ENCODE measurements around the gene ZFR. TPM values are rescaled to one million over a fixed set of nuclear protein-coding genes. Genes with fewer than 3 reads are reported as not detected.

The ZFR gene
- total and polyA plus RNA-seq, 5 donors, result 28.9 to 58.7 (median 55.4) TPM

- intact Hi-C loops (cut with DNase I), result no loop called here
- ATAC-seq, result no peak
- Histone ChIP-seq H3K27ac (ENCODE audit: low read length) (no peak overlapping the region), H3K4me1 (ENCODE audit: control insufficient read depth, insufficient read depth, low read length) (no peaks in the 10 kb centered on the region), H3K9me3 (ENCODE audit: control insufficient read depth, low read length) (no peaks in the 10 kb centered on the region), H3K27me3 (ENCODE audit: control insufficient read depth, insufficient read depth) (no peaks in the 10 kb centered on the region), H3K4me3 (ENCODE audit: low read length) (no peak overlapping the region)
- 93% methylated on average over 4 of the region's 4 CpGs for WGBS
- DNase-seq, result no peak
Measured at GRCh38 chr5:32360906-32361305, 83.6 kb downstream of the ZFR start.

- H3K9me3 ChIP-seq (ENCODE audit: control insufficient read depth, low read length), result peaks cover under 1% of the 10 kb centered on the region
- ATAC-seq (no peak), DNase-seq (no peak)
- no peaks in the 10 kb centered on the region for H3K4me1 ChIP-seq (ENCODE audit: control insufficient read depth, insufficient read depth, low read length)
- no peaks in the 10 kb centered on the region for H3K27me3 ChIP-seq (ENCODE audit: control insufficient read depth, insufficient read depth)
- WGBS, result 85% methylated on average over 6 of the region's 6 CpGs
- intact Hi-C loops (cut with DNase I), result no loop called here
- no peak overlapping the region for H3K27ac ChIP-seq (ENCODE audit: low read length)
- H3K4me3 ChIP-seq (ENCODE audit: low read length), result no peak overlapping the region
Measured at GRCh38 chr5:32358611-32359010, 85.9 kb downstream of the ZFR start.

GRCh38 chr5:32357658-32358057 lies 86.9 kb downstream of the ZFR start:
- no peak overlapping the region for H3K27ac ChIP-seq (ENCODE audit: low read length)
- H3K27me3 ChIP-seq (ENCODE audit: control insufficient read depth, insufficient read depth), result no peaks in the 10 kb centered on the region
- no peak overlapping the region for H3K4me3 ChIP-seq (ENCODE audit: low read length)
- ATAC-seq (no peak), DNase-seq (no peak)
- H3K9me3 ChIP-seq (ENCODE audit: control insufficient read depth, low read length), result peaks cover 3% of the 10 kb centered on the region
- H3K4me1 ChIP-seq (ENCODE audit: control insufficient read depth, insufficient read depth, low read length), result no peaks in the 10 kb centered on the region
- intact Hi-C loops (cut with DNase I), result no loop called here

- peaks cover 3% of the 10 kb centered on the region for H3K9me3 ChIP-seq (ENCODE audit: control insufficient read depth, low read length)
- no peak overlapping the region for H3K27ac ChIP-seq (ENCODE audit: low read length)
- H3K4me1 ChIP-seq (ENCODE audit: control insufficient read depth, insufficient read depth, low read length), result no peaks in the 10 kb centered on the region
- H3K4me3 ChIP-seq (ENCODE audit: low read length), result no peak overlapping the region
- intact Hi-C loops (cut with DNase I), result no loop called here
- 36% methylated on average over 4 of the region's 4 CpGs for WGBS
- H3K27me3 ChIP-seq (ENCODE audit: control insufficient read depth, insufficient read depth), result no peaks in the 10 kb centered on the region
- DNase-seq (no peak), ATAC-seq (no peak)
Measured at GRCh38 chr5:32355686-32356085, 88.9 kb downstream of the ZFR start.

GRCh38 chr5:32353420-32353819 lies 91.1 kb downstream of the ZFR start:
- Histone ChIP-seq H3K4me1 (ENCODE audit: control insufficient read depth, insufficient read depth, low read length) (no peaks in the 10 kb centered on the region), H3K27ac (ENCODE audit: low read length) (no peak overlapping the region), H3K27me3 (ENCODE audit: control insufficient read depth, insufficient read depth) (no peaks in the 10 kb centered on the region), H3K4me3 (ENCODE audit: low read length) (no peak overlapping the region), H3K9me3 (ENCODE audit: control insufficient read depth, low read length) (peaks cover 3% of the 10 kb centered on the region)
- intact Hi-C loops (cut with DNase I), result no loop called here
- DNase-seq, result no peak
- 94% methylated on average over 9 of the region's 9 CpGs for WGBS
- peak in 1 of 2 donors; percentile 14 for ATAC-seq

- Histone ChIP-seq H3K4me3 (ENCODE audit: low read length) (no peak overlapping the region), H3K27ac (ENCODE audit: low read length) (no peak overlapping the region), H3K27me3 (ENCODE audit: control insufficient read depth, insufficient read depth) (no peaks in the 10 kb centered on the region), H3K4me1 (ENCODE audit: control insufficient read depth, insufficient read depth, low read length) (no peaks in the 10 kb centered on the region), H3K9me3 (ENCODE audit: control insufficient read depth, low read length) (peaks cover 3% of the 10 kb centered on the region)
- 99% methylated on average over 8 of the region's 8 CpGs for WGBS
- no peak for DNase-seq
- peak in 1 of 2 donors; percentile 26 for ATAC-seq
- intact Hi-C loops (cut with DNase I), result no loop called here
Measured at GRCh38 chr5:32352685-32353084, 91.9 kb downstream of the ZFR start.

- Histone ChIP-seq H3K27me3 (ENCODE audit: control insufficient read depth, insufficient read depth) (no peaks in the 10 kb centered on the region), H3K4me1 (ENCODE audit: control insufficient read depth, insufficient read depth, low read length) (no peaks in the 10 kb centered on the region), H3K4me3 (ENCODE audit: low read length) (no peak overlapping the region), H3K27ac (ENCODE audit: low read length) (no peak overlapping the region), H3K9me3 (ENCODE audit: control insufficient read depth, low read length) (no peaks in the 10 kb centered on the region)
- DNase-seq, result no peak
- intact Hi-C loops (cut with DNase I), result no loop called here
- WGBS, result 97% methylated on average over 2 of the region's 2 CpGs
- ATAC-seq, result no peak
Measured at GRCh38 chr5:32346869-32347268, 97.7 kb downstream of the ZFR start.

GRCh38 chr5:32343058-32343672 lies 101.4 kb downstream of the ZFR start:
- ATAC-seq (no peak), DNase-seq (no peak)
- Histone ChIP-seq H3K27ac (ENCODE audit: low read length) (no peak overlapping the region), H3K27me3 (ENCODE audit: control insufficient read depth, insufficient read depth) (no peaks in the 10 kb centered on the region), H3K4me3 (ENCODE audit: low read length) (no peak overlapping the region), H3K9me3 (ENCODE audit: control insufficient read depth, low read length) (no peaks in the 10 kb centered on the region), H3K4me1 (ENCODE audit: control insufficient read depth, insufficient read depth, low read length) (no peaks in the 10 kb centered on the region)
- 91% methylated on average over 2 of the region's 2 CpGs for WGBS
- intact Hi-C loops (cut with DNase I), result no loop called here

GRCh38 chr5:32342656-32343055 lies 101.9 kb downstream of the ZFR start:
- WGBS, result 90% methylated on average over 4 of the region's 4 CpGs
- H3K27me3 ChIP-seq (ENCODE audit: control insufficient read depth, insufficient read depth), result no peaks in the 10 kb centered on the region
- intact Hi-C loops (cut with DNase I), result no loop called here
- no peaks in the 10 kb centered on the region for H3K9me3 ChIP-seq (ENCODE audit: control insufficient read depth, low read length)
- H3K4me1 ChIP-seq (ENCODE audit: control insufficient read depth, insufficient read depth, low read length), result no peaks in the 10 kb centered on the region
- no peak overlapping the region for H3K27ac ChIP-seq (ENCODE audit: low read length)
- no peak for DNase-seq
- no peak for ATAC-seq
- H3K4me3 ChIP-seq (ENCODE audit: low read length), result no peak overlapping the region

GRCh38 chr5:32339878-32340277 lies 104.7 kb downstream of the ZFR start:
- H3K27me3 ChIP-seq (ENCODE audit: control insufficient read depth, insufficient read depth), result no peaks in the 10 kb centered on the region
- 89% methylated on average over 4 of the region's 4 CpGs for WGBS

GRCh38 chr5:32339198-32339597 lies 105.3 kb downstream of the ZFR start:
- Histone ChIP-seq H3K27ac (ENCODE audit: low read length) (no peak overlapping the region), H3K4me3 (ENCODE audit: low read length) (no peak overlapping the region), H3K27me3 (ENCODE audit: control insufficient read depth, insufficient read depth) (no peaks in the 10 kb centered on the region), H3K9me3 (ENCODE audit: control insufficient read depth, low read length) (no peaks in the 10 kb centered on the region), H3K4me1 (ENCODE audit: control insufficient read depth, insufficient read depth, low read length) (no peaks in the 10 kb centered on the region)
- no peak for ATAC-seq
- intact Hi-C loops (cut with DNase I), result no loop called here
- WGBS, result 73% methylated on average over 2 of the region's 2 CpGs
- no peak for DNase-seq

More at GRCh38 chr5:32339878-32340277, 104.7 kb downstream of the ZFR start:
- intact Hi-C loops (cut with DNase I), result no loop called here
- no peaks in the 10 kb centered on the region for H3K4me1 ChIP-seq (ENCODE audit: control insufficient read depth, insufficient read depth, low read length)
- no peaks in the 10 kb centered on the region for H3K9me3 ChIP-seq (ENCODE audit: control insufficient read depth, low read length)
- ATAC-seq (no peak), DNase-seq (no peak)
- no peak overlapping the region for H3K4me3 ChIP-seq (ENCODE audit: low read length)
- no peak overlapping the region for H3K27ac ChIP-seq (ENCODE audit: low read length)

GRCh38 chr5:32332966-32333365 lies 111.6 kb downstream of the ZFR start:
- intact Hi-C loops (cut with DNase I), result no loop called here
- no peak for DNase-seq
- Histone ChIP-seq H3K9me3 (ENCODE audit: control insufficient read depth, low read length) (no peaks in the 10 kb centered on the region), H3K27me3 (ENCODE audit: control insufficient read depth, insufficient read depth) (no peaks in the 10 kb centered on the region), H3K27ac (ENCODE audit: low read length) (no peak overlapping the region), H3K4me1 (ENCODE audit: control insufficient read depth, insufficient read depth, low read length) (peaks cover 2% of the 10 kb centered on the region), H3K4me3 (ENCODE audit: low read length) (no peak overlapping the region)
- ATAC-seq, result no peak
- WGBS, result 96% methylated on average over 10 of the region's 10 CpGs
